ENCODE data around the gene SETD3.

GRCh38 chr14:99359906-99360305 lies 120.8 kb downstream of the SETD3 start:
- TF ChIP-seq SUZ12 (IDR thresholded peaks at IDR 0.05; ENCODE audit: extremely low read depth, insufficient read depth, insufficient read length): no peak
- TF ChIP-seq ZNF274 (IDR thresholded peaks at IDR 0.05; ENCODE audit: low read depth, low read length): no peak

Data from NT2/D1 (cell line).